Islet of Langerhans (tissue), 1 donor: Measurements from ENCODE around the gene ALKBH3.

Source experiments
- FAIRE-seq: peaks from one replicate; lab custom pipeline; 2011; peaks lifted over from hg19 to GRCh38; lab: Jason Lieb, UNC

The ALKBH3 gene

DNA sequence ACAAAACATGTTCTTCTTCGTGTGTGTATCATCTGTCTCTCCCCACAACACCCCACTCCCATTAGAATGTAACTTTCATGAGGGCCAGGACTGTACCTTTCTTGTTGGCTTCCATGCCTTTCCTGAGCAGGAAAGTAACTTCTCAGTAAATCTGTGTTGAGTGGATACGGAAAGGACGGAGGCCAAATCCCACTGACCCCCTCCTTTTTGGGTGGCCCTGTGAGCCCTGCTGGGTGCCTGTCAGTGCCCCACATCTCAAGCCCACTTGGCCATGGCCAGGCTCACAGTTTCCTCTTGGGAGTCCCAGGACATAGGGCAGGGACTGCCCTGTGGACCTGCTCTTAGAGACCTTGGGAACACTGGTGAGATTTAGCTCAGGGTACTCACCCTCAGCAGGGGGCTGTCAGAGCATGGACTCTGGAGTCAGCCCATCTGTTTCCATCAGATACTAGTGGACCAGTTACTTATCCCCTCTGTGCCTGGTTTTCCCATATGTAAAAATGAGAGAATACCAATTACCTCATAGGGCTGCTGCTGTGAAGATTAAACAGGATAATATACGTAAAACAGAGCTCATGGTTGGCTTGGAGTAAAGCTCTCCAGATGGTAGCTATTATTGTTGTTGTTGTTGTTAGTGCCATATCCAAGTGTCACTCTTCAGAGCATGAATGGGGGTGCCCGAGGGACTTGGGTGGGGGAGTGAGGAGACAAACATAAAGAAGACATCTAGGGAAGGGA, 60.8 kb downstream of the ALKBH3 start:
- FAIRE-seq = no peak

- FAIRE-seq = no peak
Measured at GRCh38 chr11:43942662-43943371, 62.2 kb downstream of the ALKBH3 start.

DNA sequence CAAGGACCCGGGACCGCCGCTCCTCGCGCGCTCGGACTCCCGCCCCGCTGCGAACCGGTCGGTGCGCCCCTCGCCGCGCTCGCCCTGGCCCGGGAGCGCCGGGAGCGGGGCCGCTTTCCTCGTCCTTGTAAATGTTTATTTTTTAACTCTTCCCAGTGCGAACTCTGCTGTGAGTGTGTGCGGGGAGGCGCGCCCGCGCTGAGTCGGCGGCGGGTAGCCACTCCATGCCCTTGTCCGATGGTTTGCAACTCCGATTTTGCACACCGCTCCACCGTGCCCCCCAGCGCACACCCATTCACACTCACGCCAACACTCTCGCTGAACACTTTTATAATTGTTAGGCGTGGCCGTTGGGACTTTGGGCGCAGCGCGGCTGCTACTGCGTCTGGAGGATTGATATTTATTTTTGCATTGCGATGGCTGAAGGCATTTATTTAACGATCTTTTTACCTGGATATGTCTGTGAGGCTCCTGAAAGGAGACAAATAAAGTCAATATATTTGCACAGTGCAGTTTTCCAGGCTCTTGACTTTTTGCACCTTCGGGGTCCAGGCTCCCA, 62.8 kb downstream of the ALKBH3 start:
- FAIRE-seq = no peak

DNA sequence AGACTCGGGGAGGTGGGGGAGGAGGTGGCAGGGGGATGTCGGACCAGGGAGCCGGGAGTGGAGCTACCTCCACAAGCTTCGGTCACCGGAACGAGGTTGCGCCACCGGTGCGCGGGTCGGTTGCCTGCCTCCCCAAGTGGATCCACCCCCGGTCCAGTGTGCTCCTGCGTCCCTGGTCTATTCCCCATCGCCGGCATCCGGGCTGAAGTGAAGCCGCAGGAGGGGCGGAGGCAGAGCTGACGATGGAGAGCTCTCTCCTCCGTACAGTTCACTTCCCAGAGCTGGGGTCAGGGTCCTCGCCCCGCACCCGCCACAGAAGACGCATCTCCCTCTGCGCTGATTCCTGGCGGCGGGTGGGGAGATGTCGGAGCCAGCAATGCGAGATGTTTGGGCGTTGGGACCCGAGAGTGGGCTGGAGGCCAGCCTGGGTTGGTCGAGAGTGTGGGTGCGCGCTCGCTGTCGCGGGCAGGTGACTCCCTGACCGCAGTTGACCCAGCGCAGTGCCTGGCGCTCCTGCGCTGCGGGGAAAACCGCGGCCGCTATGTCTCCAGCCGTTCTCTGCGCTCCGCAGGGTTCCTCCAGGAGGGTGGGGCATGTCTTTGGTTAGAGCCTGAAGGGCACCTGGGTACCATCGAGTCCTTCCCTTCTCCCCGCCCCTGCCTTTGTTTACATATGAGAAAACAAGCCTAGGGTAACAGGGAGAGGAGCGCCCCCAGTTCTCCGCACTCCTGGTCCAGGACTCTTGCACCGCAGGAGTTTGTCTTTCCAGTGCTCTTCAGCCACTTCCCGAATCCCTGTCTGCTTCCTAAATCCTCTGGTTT, 63.5 kb downstream of the ALKBH3 start:
- FAIRE-seq = no peak

- no peak for FAIRE-seq
Measured at GRCh38 chr11:43944761-43945311, 64.2 kb downstream of the ALKBH3 start.

- FAIRE-seq = no peak
Measured at GRCh38 chr11:43947003-43947500, 66.4 kb downstream of the ALKBH3 start.

- FAIRE-seq = no peak
Measured at GRCh38 chr11:43947815-43948214, 67.2 kb downstream of the ALKBH3 start.

DNA sequence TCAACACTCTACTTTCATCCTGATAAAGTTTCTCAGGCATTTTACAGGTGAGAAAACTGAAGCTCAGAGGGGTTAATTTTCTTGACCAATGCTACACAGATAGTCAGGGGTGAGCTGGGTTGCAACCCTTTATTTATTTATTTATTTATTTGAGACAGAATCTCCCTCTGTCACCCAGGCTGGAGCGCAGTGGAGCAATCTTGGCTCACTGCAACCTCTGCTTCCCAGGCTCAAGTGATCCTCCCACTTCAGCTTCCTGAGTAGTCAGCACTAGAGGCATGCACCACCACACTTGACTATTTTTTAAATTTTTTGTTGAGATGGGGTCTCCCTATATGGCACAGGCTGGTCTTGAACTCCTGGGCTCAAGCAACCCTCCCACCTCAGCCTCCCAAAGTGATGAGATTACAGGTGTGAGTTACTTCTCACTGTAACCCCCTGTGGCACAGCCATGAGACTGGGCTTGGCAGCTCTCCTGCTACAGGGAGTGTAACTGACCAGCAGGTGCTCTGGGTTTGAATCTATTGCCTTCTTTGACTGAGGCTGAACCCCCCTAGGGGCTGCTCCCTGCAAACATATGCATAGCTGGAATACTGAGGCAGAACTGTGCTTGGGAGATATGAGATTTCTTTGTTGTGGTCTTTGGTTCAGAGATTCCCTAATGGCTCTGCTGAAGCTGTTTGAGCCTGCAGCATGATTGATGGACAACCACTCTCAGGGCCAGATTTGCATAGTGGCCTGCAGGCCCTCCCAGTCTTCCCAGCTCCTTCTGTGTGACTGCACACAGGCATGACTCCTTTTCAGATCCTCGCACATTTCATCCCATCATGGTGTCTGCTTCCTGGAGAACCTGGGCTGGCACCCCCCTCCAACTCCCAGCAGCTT, 68.0 kb downstream of the ALKBH3 start:
- no peak for FAIRE-seq

GRCh38 chr11:43950311-43950855, 69.8 kb downstream of the ALKBH3 start:
- FAIRE-seq = no peak

- FAIRE-seq = no peak
Measured at GRCh38 chr11:43951231-43951630, 70.6 kb downstream of the ALKBH3 start.

- FAIRE-seq = no peak
Measured at GRCh38 chr11:43952020-43952400, 71.4 kb downstream of the ALKBH3 start.

GRCh38 chr11:43952401-43953342, 72.0 kb downstream of the ALKBH3 start:
- no peak for FAIRE-seq

DNA sequence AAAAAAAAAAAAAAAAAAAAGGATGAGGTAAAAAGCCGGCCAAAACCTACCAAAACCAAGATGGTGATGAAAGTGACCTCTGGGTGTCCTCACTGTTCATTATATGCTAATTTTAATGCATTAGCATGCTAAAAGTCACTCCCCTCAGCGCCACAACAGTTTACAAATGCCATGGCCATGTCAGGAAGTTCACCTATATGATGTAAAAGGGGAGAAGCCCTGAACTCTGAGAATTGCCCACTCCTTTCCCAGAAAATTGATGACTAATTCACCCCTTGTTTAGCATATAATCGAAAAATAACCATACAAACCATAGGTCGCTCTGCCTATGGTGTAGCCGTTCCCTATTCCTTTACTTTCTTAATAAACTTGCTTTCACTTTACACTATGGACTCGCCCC, 72.9 kb downstream of the ALKBH3 start:
- FAIRE-seq = no peak

DNA sequence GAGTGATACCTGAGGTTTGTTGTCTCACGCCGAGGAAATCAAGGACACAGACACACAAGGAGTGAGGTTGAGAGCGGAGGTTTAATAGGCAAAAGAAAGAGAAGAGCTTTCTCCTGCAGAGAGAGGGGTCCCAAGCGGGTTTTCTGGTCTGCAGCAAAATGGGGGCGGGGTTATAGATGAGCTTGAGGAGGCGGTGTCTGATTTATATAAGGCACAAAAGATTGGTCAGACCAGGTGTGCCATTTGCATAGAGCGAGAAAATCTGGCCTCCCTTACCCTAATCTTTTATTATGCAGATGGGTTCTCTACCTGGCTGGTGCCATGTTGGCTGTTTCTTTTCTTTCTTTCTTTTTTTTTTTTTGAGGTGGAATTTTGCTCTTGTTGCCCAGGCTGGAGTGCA, 73.6 kb downstream of the ALKBH3 start:
- no peak for FAIRE-seq

GRCh38 chr11:43955381-43956118, 74.9 kb downstream of the ALKBH3 start:
- no peak for FAIRE-seq

GRCh38 chr11:43957571-43957970, 76.9 kb downstream of the ALKBH3 start:
- no peak for FAIRE-seq

DNA sequence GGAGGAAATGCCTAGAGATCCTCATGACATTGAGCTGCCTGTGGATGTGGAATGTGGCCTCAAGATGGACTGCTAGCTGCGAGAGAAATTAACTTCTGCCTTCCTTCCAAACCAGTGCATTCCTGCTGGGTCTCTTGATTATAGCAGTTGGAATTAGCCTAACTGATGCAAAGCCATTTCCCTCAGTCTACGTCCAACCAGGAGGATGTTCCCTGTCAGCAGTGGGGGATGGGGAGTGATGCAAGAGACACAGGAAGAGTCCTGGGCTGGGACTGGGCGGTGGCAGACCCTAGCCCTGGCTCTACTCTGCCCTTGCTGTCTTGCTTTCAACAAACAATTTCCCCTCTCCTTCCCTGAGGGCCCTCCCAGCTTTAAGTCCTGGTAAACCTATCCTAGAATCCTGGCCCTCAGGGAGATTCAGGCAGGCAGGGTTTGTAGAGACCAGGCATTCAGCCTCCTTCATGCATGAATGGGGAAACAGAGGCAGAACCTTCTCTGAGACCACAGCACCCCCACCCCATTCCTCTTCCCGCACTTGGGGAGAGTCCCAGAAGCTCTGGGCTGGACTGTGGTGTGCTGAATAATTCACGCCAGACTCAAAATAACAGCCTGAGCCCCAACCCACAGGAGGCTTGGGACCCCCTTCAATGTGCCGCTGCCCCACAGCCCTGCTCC, 78.8 kb downstream of the ALKBH3 start:
- no peak for FAIRE-seq
